K562 (cell line): Measurements from ENCODE around the gene NFKBIB. TPM values are rescaled to one million over a fixed set of nuclear protein-coding genes. Genes with fewer than 3 reads are reported as not detected.

Source experiments
- CHD2 ChIP-seq: IDR thresholded peaks from 2 replicates; pipeline ENCODE4 v1.6.1; 2011; ENCODE audit warnings: low read depth, low read length
- CREB3 ChIP-seq: fragments of 450-650 bp; conservative IDR thresholded peaks from 2 replicates; pipeline ENCODE4 v1.6.1; 2016; ENCODE audit warnings: missing genetic modification characterization, low read depth, mild to moderate bottlenecking, missing compliant biosample characterization, moderate library complexity
- CTCFL ChIP-seq: IDR thresholded peaks from 2 replicates; pipeline ENCODE4 v1.6.1; 2011; ENCODE audit warnings: borderline replicate concordance, low read depth, mild to moderate bottlenecking, moderate library complexity, low read length; ENCODE audit not compliant: insufficient read depth, poor library complexity, severe bottlenecking
- ETV5 ChIP-seq: sonication (generic); formaldehyde crosslinking; IDR thresholded peaks from 2 replicates; pipeline ENCODE4 v1.4.0; 2020; ENCODE audit warnings: low read depth, mild to moderate bottlenecking, missing genetic modification reagents
- MBD2 ChIP-seq: sonication (generic); IDR thresholded peaks from 2 replicates; pipeline ENCODE4 v1.6.1; 2016; ENCODE audit warnings: low read depth, borderline replicate concordance
- MCM7 ChIP-seq, 2 experiments: fragments of 450-650 bp; IDR thresholded peaks; 2 replicates each; pipeline ENCODE4 v1.6.1; 2016 to 2018
- POLR2G ChIP-seq: fragments of 200-400 bp; formaldehyde crosslinking; IDR thresholded peaks from 2 replicates; pipeline ENCODE4 v1.6.1; 2017; ENCODE audit warnings: low read depth, mild to moderate bottlenecking, antibody characterized with exemption, low read length, moderate library complexity
- RBFOX2 ChIP-seq: fragments of 200-400 bp; formaldehyde crosslinking; IDR thresholded peaks from 2 replicates; pipeline ENCODE4 v1.6.1; 2017; ENCODE audit warnings: low read depth, mild to moderate bottlenecking, low read length, moderate library complexity
- ZBTB33 ChIP-seq: sonication (generic); formaldehyde crosslinking; IDR thresholded peaks from 2 replicates; pipeline ENCODE4 v1.8.1; 2023; ENCODE audit warnings: mild to moderate bottlenecking, missing genetic modification reagents
- ZBTB34 ChIP-seq: fragments of 250-450 bp; sonication (Bioruptor Pico); IDR thresholded peaks from 2 replicates; pipeline ENCODE4 v1.8.0; 2021; ENCODE audit warnings: mild to moderate bottlenecking, moderate library complexity
- polyA plus RNA-seq, 8 experiments: library from polyadenylated mRNA; depleted of rRNA in 4 of 8; stranded (reverse) in 5 of 8; unstranded in 3 of 8; fragments of >200 nt; fragmentation: Nextera tagmentation in 2 of 8; fragmentation: Illumina TruSeq in 1 of 8; extraction: Ambion mirVana in 2 of 8; extraction: Trizol in 1 of 8; gene quantifications; 2 replicates each; pipeline versions ENCODE4 v1.2.1 to v1.2.3, GENCODE V29; 2011 to 2014; ENCODE audit warnings: inconsistent platforms in 1 of 8, missing spikeins in 1 of 8
- total RNA-seq, 7 experiments: library from RNA; depleted of rRNA in 6 of 7; stranded (reverse); fragments of >200 nt in 6 of 7; fragmentation: Illumina TruSeq in 2 of 7; extraction: Trizol in 2 of 7; gene quantifications; 2 replicates each; pipeline versions ENCODE4 v1.2.1 to v1.2.3, GENCODE V29; 2011 to 2021; ENCODE audit warnings: low replicate concordance in 1 of 7

The NFKBIB gene
- total and polyA plus RNA-seq, 9 of the 15 experiments (the other 6 are each of a cell fraction or from before 2014, with no cell fraction given): 1.5 to 44.9 (median 10.4) TPM

- TF ChIP-seq RBFOX2 (peak; percentile 54), ETV5 (CRISPR knock-in tag) (no peak), ZBTB33 (CRISPR knock-in tag) (peak; percentile 80), CHD2 (no peak), MCM7 (IDR thresholded peaks at IDR 0.05) (no peak), POLR2G (peak; percentile 47), CTCFL (peak; percentile 52), ZBTB34 (no peak), CREB3 (tag) (no peak), MBD2 (no peak)
Measured at GRCh38 chr19:38932425-38933179, 32.8 kb downstream of the NFKBIB start (continued).
